HCT116 (cell line): ENCODE results near the gene KATNAL1. TPM values are rescaled to one million over a fixed set of nuclear protein-coding genes. Genes with fewer than 3 reads are reported as not detected.

ENCODE experiments used
- ATAC-seq: fragments of 200-7000 bp; cut with Tn5 transposase; 2 replicates; pipeline ENCODE4 v1.9.1; 2020; ENCODE audit warnings: mild to moderate bottlenecking, moderate library complexity
- BruUV-seq: library from RNA; stranded (reverse); fragments of 400-500 nt; replicated peaks from 2 replicates; lab custom pipeline; 2021; lab: Mats Ljungman, UMichigan
- CTCF ChIA-PET: fragments of 300-600 bp; sonication (Branson Sonifier 250); formaldehyde crosslinking; loops from one replicate; lab custom pipeline; 2021; ENCODE audit warnings: antibody characterized with exemption; lab: Charles Lee
- POLR2A ChIA-PET: fragments of 300-600, 350-600 bp; sonication (Branson Sonifier 250); formaldehyde crosslinking; loops from one replicate; lab custom pipeline; 2021; ENCODE audit warnings: antibody characterized with exemption; lab: Charles Lee
- RAD21 ChIA-PET, 2 experiments: fragments of 300-600 bp; sonication (Branson Sonifier 250); formaldehyde crosslinking; loops; one replicate each; lab custom pipeline; 2023; ENCODE audit warnings: low total read pairs in 2 of 2; ENCODE audit not compliant: uncharacterized antibody in 2 of 2, unreplicated experiment in 2 of 2, low non-redundant PET in 1 of 2; lab: Charles Lee
- DNase-seq: peaks from one replicate; pipeline ENCODE4 v3.0.0-alpha.2; 2010; ENCODE audit warnings: low read depth, low spot score
- H2AFZ ChIP-seq: fragments of 200-600 bp; shearing (Covaris generic), sonication (generic); 2 replicates; pipeline ENCODE4 v1.6.1; 2017; ENCODE audit warnings: low read depth, mixed run types, mixed read lengths, antibody characterized with exemption, low read length; ENCODE audit not compliant: poor library complexity, severe bottlenecking
- H3K27ac ChIP-seq: 2 replicates; pipeline ENCODE4 v1.5.1; 2012; ENCODE audit warnings: low read depth, low read length
- H3K27me3 ChIP-seq: fragments of 200-600 bp; sonication (generic); 2 replicates; pipeline ENCODE4 v1.6.1; 2016; ENCODE audit warnings: mixed run types, low read length, mixed read lengths; ENCODE audit not compliant: insufficient read depth
- H3K36me3 ChIP-seq, 2 experiments: fragments of 200-500 bp in 1 of 2; fragments of 200-600 bp in 1 of 2; sonication (Bioruptor generic) in 1 of 2; sonication (generic) in 1 of 2; 2 replicates each; pipeline versions ENCODE4 v1.5.1 to v1.6.1; 2014 to 2016; ENCODE audit warnings: low read length in 2 of 2, inconsistent platforms in 1 of 2, mixed read lengths in 1 of 2, mixed run types in 1 of 2; ENCODE audit not compliant: insufficient read depth in 2 of 2, control insufficient read depth in 1 of 2
- H3K4me1 ChIP-seq, 2 experiments: fragments of 200-600 bp in 1 of 2; sonication (generic) in 1 of 2; 2 replicates each; pipeline versions ENCODE4 v1.5.1 to v1.6.1; 2012 to 2017; ENCODE audit warnings: low read length in 2 of 2, inconsistent platforms in 1 of 2, mild to moderate bottlenecking in 1 of 2, mixed read lengths in 1 of 2, mixed run types in 1 of 2, moderate library complexity in 1 of 2; ENCODE audit not compliant: insufficient read depth in 2 of 2, control insufficient read depth in 1 of 2
- H3K4me2 ChIP-seq: fragments of 200-600 bp; sonication (generic); 2 replicates; pipeline ENCODE4 v1.6.1; 2017; ENCODE audit warnings: mixed run types, low read length, mixed read lengths
- H3K4me3 ChIP-seq, 2 experiments: fragments of 200-600 bp in 1 of 2; sonication (generic) in 1 of 2; replicated peaks in 1 of 2; 2 replicates each; pipeline ENCODE4 v1.5.1; 2011 to 2016; ENCODE audit warnings: low read length in 2 of 2, control low read depth in 1 of 2, low read depth in 1 of 2, mild to moderate bottlenecking in 1 of 2, mixed read lengths in 1 of 2, mixed run types in 1 of 2
- H3K79me2 ChIP-seq: fragments of 200-600 bp; sonication (generic); 2 replicates; pipeline ENCODE4 v1.6.1; 2017; ENCODE audit warnings: mild to moderate bottlenecking, mixed run types, low read length, moderate library complexity, mixed read lengths; ENCODE audit not compliant: insufficient read depth
- H3K9ac ChIP-seq: fragments of 200-600 bp; sonication (generic); 2 replicates; pipeline ENCODE4 v1.6.1; 2016; ENCODE audit warnings: low read length, mixed read lengths
- H3K9me2 ChIP-seq: fragments of 200-600 bp; sonication (generic), shearing (Covaris generic); 2 replicates; pipeline ENCODE4 v1.6.1; 2017; ENCODE audit warnings: mixed run types, mild to moderate bottlenecking, moderate library complexity; ENCODE audit not compliant: insufficient read depth
- H3K9me3 ChIP-seq, 2 experiments: fragments of 200-500 bp in 1 of 2; fragments of 200-600 bp in 1 of 2; sonication (Bioruptor generic) in 1 of 2; sonication (generic) in 1 of 2; 2 replicates each; pipeline ENCODE4 v1.6.1; 2014 to 2017; ENCODE audit warnings: low read length in 2 of 2, mixed read lengths in 2 of 2, inconsistent platforms in 1 of 2, low read depth in 1 of 2, mild to moderate bottlenecking in 1 of 2, mixed run types in 1 of 2, moderate library complexity in 1 of 2; ENCODE audit not compliant: control insufficient read depth in 1 of 2, insufficient read depth in 1 of 2
- H4K20me1 ChIP-seq: fragments of 200-600 bp; sonication (generic), shearing (Covaris generic); 2 replicates; pipeline ENCODE4 v1.6.1; 2017; ENCODE audit warnings: mixed run types, mild to moderate bottlenecking, moderate library complexity; ENCODE audit not compliant: insufficient read depth
- ATF3 ChIP-seq: IDR thresholded peaks from 2 replicates; pipeline ENCODE4 v1.6.1; 2012
- CBX3 ChIP-seq: IDR thresholded peaks from 2 replicates; pipeline ENCODE4 v1.6.1; 2012; ENCODE audit warnings: low read depth
- CEBPB ChIP-seq: IDR thresholded peaks from 2 replicates; pipeline ENCODE4 v1.6.1; 2012; ENCODE audit warnings: low read depth
- EGR1 ChIP-seq: IDR thresholded peaks from 2 replicates; pipeline ENCODE4 v1.6.1; 2012; ENCODE audit warnings: low read depth
- ELF1 ChIP-seq: IDR thresholded peaks from 2 replicates; pipeline ENCODE4 v1.6.1; 2012; ENCODE audit warnings: low read depth, borderline replicate concordance
- EZH2 ChIP-seq: fragments of 200-600 bp; sonication (generic); IDR thresholded peaks from 2 replicates; pipeline ENCODE4 v1.6.1; 2017; ENCODE audit warnings: antibody characterized with exemption, mixed run types
- EZH2phosphoT487 ChIP-seq: fragments of 200-600 bp; IDR thresholded peaks from 2 replicates; pipeline ENCODE4 v1.6.1; 2018; ENCODE audit warnings: antibody characterized with exemption, borderline replicate concordance
- FOSL1 ChIP-seq: IDR thresholded peaks from 2 replicates; pipeline ENCODE4 v1.6.1; 2012; ENCODE audit warnings: low read depth
- JUND ChIP-seq: IDR thresholded peaks from 2 replicates; pipeline ENCODE4 v1.6.1; 2012
- MAX ChIP-seq: IDR thresholded peaks from 2 replicates; pipeline ENCODE4 v1.6.1; 2012
- POLR2A ChIP-seq: IDR thresholded peaks from 2 replicates; pipeline ENCODE4 v1.7.0; 2011; ENCODE audit warnings: borderline replicate concordance; ENCODE audit not compliant: insufficient read depth, insufficient read length; ENCODE audit errors: extremely low read depth
- POLR2AphosphoS5 ChIP-seq: IDR thresholded peaks from 2 replicates; pipeline ENCODE4 v1.6.1; 2011; ENCODE audit warnings: mild to moderate bottlenecking, low read depth, low read length, moderate library complexity
- SIN3A ChIP-seq: IDR thresholded peaks from 2 replicates; pipeline ENCODE4 v1.6.1; 2012; ENCODE audit warnings: low read depth
- SP1 ChIP-seq: IDR thresholded peaks from 2 replicates; pipeline ENCODE4 v1.6.1; 2012; ENCODE audit warnings: low read depth
- SRF ChIP-seq: IDR thresholded peaks from 2 replicates; pipeline ENCODE4 v1.6.1; 2012; ENCODE audit warnings: low read depth
- YY1 ChIP-seq: IDR thresholded peaks from 2 replicates; pipeline ENCODE4 v1.6.1; 2011; ENCODE audit warnings: low read length, low read depth, moderate library complexity, mild to moderate bottlenecking; ENCODE audit not compliant: insufficient replicate concordance; ENCODE audit errors: extremely low read depth
- ZNF274 ChIP-seq: fragments of 200-500 bp; sonication (Bioruptor generic); IDR thresholded peaks from 2 replicates; pipeline ENCODE4 v1.6.1; 2014; ENCODE audit warnings: mild to moderate bottlenecking, low read depth, low read length, inconsistent platforms
- intact Hi-C: fragments of 100-400 bp; cut with micrococcal nuclease; formaldehyde crosslinking; loops from 2 replicates; pipeline ENCODE4 v1.10.0; 2022
- total RNA-seq: library from RNA; stranded (reverse); gene quantifications from one replicate; pipeline ENCODE4 v1.2.1, GENCODE V29; 2021; ENCODE audit not compliant: unreplicated experiment
- TF ChIP-seq, protein P1 (sequence below), 3 experiments: fragments of 200-600 bp in 1 of 3; sonication (generic) in 1 of 3; IDR thresholded peaks in 2 of 3; conservative IDR thresholded peaks in 1 of 3; 2 replicates each; pipeline ENCODE4 v1.5.1; 2012 to 2017; ENCODE audit warnings: low read depth in 2 of 3, low read length in 2 of 3, antibody characterized with exemption in 1 of 3, borderline replicate concordance in 1 of 3, control low read depth in 1 of 3, mild to moderate bottlenecking in 1 of 3, mixed read lengths in 1 of 3, mixed run types in 1 of 3, moderate library complexity in 1 of 3; ENCODE audit not compliant: insufficient read depth in 1 of 3

KATNAL1 gene
- total RNA-seq, 1 experiment from 2014 or later: 17.3 TPM

DNA sequence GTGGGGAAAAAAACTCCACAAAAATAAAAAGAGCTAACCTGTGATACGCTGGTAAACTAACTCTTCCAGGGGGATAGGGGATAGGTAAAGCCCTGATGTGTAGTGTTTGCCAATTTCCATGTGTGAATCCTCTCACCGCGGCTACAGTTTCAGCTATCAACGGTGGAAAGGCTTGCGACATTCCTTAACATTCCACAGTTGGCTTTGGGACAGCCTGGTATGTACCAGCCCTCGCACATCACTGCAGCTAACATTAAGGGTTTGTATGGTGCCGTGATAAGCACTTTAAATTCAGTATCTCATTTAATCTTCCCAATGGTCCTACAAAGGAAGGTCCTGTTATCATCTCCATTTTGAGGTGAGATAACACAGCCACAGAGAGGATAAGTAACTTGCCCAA is 112.4 kb downstream of the KATNAL1 start:
- ChIA-PET CTCF (no interaction called here), RAD21 (no interaction called here), POLR2A (no interaction called here)
- DNase-seq: no peak
- no peaks in the 10 kb centered on the region for H4K20me1 ChIP-seq
- H2AFZ ChIP-seq: no peak overlapping the region
- no peak overlapping the region for H3K4me3 ChIP-seq
- no peak overlapping the region for H3K27ac ChIP-seq
- no peaks in the 10 kb centered on the region for H3K79me2 ChIP-seq
- H3K36me3 ChIP-seq: no peaks in the 10 kb centered on the region
- no TSS peak for BruUV-seq
- no peaks in the 10 kb centered on the region for H3K9me2 ChIP-seq
- H3K4me1 ChIP-seq: peaks cover 0 to 16% of the 10 kb centered on the region in 2 experiments; a peak in 3 of 4 replicates
- no peak overlapping the region for H3K4me2 ChIP-seq
- TF ChIP-seq EZH2phosphoT487 (no peak), JUND (no peak), SRF (no peak)
- no peaks in the 10 kb centered on the region for H3K9me3 ChIP-seq
- no peak for ATAC-seq
- H3K9ac ChIP-seq: no peak overlapping the region
- no peaks in the 10 kb centered on the region for H3K27me3 ChIP-seq
- intact Hi-C loops: no loop called here

GRCh38 chr13:30193279-30194234 is 113.8 kb downstream of the KATNAL1 start:
- intact Hi-C loops: no loop called here
- ChIA-PET RAD21 (no interaction called here), CTCF (no interaction called here), POLR2A (no interaction called here)
- Histone ChIP-seq H3K9me2 (no peaks in the 10 kb centered on the region), H3K9ac (no peak overlapping the region), H3K79me2 (no peaks in the 10 kb centered on the region), H3K27me3 (no peaks in the 10 kb centered on the region), H3K27ac (no peak overlapping the region), H2AFZ (no peak overlapping the region), H3K4me3 (no peak overlapping the region), H3K4me1 (peaks cover 0 to 16% of the 10 kb centered on the region in 2 experiments; a peak in 3 of 4 replicates), H3K4me2 (no peak overlapping the region), H3K36me3 (no peaks in the 10 kb centered on the region), H3K9me3 (no peaks in the 10 kb centered on the region), H4K20me1 (no peaks in the 10 kb centered on the region)
- ATAC-seq (no peak), DNase-seq (no peak)
- TF ChIP-seq EZH2 (no peak), CBX3 (no peak), SP1 (no peak), POLR2AphosphoS5 (no peak), YY1 (no peak), EZH2phosphoT487 (no peak), CEBPB (no peak), EGR1 (no peak), POLR2A (no peak), SIN3A (no peak), ATF3 (no peak), ELF1 (no peak), SRF (no peak), ZNF274 (no peak), FOSL1 (no peak), MAX (no peak)
- TF ChIP-seq, protein P1, sequence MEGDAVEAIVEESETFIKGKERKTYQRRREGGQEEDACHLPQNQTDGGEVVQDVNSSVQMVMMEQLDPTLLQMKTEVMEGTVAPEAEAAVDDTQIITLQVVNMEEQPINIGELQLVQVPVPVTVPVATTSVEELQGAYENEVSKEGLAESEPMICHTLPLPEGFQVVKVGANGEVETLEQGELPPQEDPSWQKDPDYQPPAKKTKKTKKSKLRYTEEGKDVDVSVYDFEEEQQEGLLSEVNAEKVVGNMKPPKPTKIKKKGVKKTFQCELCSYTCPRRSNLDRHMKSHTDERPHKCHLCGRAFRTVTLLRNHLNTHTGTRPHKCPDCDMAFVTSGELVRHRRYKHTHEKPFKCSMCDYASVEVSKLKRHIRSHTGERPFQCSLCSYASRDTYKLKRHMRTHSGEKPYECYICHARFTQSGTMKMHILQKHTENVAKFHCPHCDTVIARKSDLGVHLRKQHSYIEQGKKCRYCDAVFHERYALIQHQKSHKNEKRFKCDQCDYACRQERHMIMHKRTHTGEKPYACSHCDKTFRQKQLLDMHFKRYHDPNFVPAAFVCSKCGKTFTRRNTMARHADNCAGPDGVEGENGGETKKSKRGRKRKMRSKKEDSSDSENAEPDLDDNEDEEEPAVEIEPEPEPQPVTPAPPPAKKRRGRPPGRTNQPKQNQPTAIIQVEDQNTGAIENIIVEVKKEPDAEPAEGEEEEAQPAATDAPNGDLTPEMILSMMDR (IDR thresholded peaks at IDR 0.05 in 2 of 3, conservative IDR thresholded peaks at IDR 0.05 in 1 of 3; ENCODE audit: borderline replicate concordance in 1 of 3, insufficient read depth in 1 of 3, low read depth in 2 of 3, low read length in 2 of 3): no peak
- BruUV-seq: no TSS peak
